ENCODE measurements around the gene RPL29.
A peak's percentile ranks its signal among the peaks of the same experiment; 100 is the strongest.

RPL29 gene

DNA sequence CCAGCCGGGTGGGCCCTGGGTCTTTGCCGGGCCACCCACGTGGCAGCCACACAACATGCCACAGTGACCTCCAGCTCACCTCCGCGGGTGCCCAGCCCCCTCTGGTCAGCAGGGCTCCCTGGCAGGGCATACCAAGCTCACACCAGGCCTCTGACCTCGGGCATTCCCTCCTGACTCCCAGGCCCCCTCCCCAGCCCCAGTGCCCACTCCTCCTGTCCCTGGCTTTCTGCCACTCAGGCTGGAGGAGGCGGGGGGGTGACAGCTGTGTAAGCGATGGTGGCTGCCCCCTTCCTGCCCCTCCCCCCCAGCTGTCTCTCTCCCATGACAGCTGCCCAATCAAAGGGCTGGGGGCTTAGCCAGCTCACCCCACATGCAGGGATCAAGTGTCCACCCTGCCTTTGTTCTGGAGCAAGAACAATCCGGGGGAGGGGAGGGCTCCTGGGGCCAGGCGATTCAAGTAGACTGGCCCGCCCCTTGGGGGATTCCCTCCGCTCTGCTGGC, 31.7 kb downstream of the RPL29 start:
- no peak for DNase-seq (ENCODE audit: low spot score)

DNA sequence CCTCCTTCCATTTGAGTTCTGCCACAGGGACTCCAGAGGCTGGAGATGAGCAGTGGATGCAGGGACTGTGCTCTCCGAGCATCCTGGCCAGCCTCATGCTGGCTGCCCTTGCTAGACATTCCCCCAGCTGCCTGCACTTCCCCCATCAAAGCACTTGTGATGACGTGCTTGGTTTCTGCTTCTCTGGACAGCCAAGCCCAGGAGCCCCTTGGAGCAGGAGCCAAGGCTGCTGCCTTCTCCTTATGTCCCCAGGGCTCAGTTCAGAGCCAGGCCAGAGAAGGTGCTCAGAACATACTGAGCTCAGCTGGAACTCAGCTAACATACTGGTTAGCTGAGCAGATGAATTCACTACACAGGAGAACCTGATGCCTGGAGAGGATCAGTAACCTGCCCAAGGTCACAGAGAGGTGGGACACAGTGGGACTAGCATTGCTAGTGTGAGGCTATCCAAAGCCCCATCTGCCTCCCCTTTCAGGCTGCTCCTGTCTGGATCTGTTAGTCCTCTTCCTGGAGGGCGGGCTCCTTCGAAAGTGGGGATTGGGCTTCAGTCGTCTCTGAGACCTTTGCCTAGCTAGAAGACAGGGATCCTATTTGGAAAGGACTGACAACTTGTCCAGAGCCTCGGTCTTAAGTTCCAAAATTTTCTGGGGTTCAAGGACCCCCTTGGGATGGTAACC, 32.7 kb downstream of the RPL29 start:
- no peak for DNase-seq (ENCODE audit: low spot score)

DNA sequence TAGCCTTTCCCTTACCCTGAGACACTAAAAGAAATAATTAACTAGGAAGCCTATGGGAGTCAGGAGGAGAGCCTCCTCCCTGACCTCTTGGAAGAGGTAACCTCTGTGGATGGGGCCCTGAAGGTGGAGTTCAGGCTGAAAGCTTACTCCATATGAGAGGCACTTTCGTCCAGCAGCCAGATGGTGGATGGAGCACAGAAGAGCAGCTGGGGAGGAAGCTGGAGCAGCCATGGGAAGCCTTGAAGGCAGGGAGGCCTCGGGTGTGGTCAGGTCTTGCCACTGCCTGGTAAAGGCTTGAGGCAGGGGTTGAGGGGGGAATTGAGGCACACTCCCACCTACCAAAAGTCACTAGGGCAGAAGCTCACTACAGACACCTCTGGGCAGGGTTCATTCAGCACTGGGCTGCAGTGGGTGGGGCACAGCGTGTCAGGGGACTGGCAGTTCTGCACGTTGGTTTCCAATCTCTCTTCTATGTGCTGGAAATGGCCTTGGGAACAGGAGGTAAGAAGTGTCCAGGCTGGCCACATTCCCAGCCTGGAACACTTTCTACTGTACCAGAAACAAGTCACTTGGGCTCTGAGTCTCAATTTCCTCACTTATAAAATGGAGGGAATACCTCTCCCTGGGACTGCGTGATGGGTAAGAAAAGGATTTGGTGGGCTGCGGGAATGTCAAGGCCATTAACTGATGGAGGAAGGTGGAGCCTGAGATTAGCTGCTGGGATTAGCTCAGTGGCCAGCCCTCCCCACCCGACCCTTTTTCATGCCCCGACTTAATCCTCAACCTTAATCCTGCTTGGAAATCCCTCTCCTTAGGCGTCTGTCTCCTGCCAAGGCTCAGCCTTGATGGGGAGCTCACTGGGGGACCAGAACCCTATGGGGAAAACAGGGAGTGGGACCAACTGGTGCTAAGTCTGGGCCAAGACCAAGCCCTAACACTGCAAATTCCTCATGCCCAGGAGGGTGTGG, 33.8 kb downstream of the RPL29 start:
- DNase-seq (ENCODE audit: low spot score) = no peak

DNA sequence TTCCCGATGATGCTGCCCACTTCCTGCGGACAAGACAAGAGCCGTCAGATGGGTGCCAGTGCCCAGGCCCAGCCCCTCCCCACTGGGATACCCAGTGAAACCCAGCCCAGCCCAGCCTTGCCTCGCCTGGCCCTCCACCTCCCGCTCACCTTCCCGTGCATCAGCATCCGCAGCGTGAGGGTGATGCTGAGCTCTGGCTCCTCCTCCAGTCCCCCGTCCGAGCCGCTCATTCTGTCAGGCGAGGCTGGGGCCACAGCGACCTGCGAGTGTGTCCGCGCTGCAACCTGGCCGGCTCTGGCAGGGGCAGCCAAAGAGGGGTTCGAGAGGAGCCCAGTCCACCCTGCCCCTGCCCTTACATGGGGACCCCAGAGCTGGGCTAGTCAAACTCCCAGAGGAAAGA, 34.7 kb downstream of the RPL29 start:
- no peak for DNase-seq (ENCODE audit: low spot score)

DNA sequence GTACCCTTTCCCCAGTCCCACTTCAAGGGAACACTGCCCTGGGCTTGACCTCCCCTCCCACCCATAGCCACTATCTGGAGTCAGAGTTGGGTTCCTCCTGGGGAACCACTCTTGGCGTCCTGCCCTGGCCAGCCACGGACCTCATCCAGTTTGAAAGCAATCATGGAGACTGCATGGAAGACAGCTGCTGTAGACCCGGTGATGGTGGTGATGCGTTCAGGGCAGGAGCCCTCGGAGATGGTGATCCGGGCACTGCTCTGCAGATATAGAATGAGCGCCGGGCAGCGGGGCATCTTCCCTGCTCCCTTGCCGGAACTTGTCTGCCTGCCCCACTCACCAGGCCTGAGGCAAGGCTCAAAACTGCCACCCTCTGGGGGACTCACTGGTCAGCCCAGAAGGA, 35.3 kb downstream of the RPL29 start:
- DNase-seq (ENCODE audit: low spot score) = no peak

DNA sequence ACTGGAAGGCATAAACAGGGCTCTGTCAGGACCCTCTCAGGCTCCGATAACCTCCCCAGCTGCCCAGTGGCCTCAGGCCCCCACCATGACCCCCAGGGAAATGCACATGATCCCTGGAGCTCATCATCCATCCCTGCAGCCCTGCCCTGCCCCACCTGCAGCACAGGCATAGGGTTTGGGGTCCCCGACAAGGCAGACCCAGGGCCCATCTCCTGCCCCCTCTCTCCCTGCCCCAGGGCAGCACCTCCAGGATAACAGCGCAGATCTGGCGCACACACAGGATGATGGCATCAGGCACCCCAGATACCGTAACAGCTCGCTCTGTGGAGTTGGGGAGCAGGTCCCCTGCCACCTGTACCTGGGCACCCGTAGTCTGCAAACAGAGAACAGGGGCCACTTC, 36.0 kb downstream of the RPL29 start:
- no peak for DNase-seq (ENCODE audit: low spot score)

DNA sequence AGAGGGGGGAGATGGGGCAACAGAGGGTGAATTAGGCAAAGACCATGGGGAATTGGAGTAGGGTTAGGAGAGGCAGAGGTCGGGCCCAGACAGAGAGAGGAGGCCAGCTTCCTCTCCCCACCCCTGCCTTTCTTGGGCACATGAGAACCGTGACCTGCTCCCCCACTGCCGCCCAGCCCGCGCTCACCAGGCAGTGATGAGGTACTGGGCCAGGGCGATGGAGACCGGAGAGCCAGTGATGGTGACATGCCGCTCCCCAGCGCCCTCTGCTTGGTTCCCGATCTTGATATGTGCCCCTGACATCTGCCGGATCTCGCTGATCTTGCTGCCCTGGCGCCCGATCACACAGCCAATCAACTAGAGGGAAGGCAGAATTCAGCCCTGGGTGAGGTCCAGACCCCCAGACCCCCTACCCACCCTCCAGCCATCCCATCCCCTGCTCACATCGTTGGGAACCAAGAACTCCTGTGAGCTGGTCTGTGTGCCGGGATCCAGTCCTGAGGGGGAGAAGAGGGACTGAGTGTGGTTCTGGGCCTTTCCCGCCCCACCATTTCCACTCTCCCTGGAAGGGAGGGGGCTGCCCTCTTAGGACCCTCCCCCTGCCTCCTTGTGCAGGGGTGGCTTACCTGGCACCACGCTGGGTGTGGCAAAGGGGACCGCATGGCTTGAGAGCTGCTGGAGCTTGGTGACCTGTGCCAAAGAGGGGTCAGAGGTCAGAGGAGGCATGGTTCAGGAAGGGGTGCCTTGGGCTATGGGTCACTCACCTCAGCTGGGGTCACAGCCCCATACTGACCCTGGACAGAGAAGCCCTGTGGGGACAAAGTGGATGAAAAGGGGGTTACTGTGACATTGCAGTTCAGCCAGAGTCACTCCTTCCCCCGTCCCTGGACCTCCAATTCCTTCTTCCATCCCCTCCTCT, 36.8 kb downstream of the RPL29 start:
- DNase-seq (ENCODE audit: low spot score) = no peak

DNA sequence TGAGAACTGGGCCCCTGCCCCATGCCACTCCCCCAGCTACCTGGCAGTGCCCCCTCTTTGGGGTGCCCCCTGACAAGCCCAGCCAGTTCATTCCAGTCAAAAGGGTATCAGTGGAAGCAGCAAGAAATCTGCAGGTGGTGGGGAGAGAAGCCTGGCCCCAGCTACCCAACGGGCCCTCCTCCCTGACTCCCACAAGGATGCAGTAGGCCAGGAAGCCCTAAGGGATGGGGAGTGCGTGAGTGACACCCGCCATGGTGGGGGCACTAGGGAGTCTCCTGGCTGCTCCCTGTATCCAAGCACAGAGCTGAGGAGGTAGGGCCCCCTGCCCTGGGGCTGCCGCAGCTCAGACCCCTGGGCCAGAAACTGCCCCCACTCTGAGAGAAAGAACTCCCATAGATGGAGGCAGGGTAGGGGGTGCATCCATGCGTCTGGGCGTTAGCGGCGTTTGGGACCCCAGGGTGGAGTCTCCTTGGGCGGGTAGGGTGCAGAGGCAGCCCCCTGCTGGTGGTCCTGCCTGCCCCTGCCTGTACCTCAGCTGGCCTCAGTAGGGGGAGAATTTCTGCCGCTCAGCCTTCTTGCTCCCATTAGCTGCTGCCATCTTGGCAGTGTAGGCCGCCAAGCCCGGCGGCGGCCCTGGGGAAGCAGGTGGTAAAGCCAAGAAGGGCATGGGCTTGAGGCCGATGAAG, 38.0 kb downstream of the RPL29 start:
- DNase-seq (ENCODE audit: low spot score) = no peak

DNA sequence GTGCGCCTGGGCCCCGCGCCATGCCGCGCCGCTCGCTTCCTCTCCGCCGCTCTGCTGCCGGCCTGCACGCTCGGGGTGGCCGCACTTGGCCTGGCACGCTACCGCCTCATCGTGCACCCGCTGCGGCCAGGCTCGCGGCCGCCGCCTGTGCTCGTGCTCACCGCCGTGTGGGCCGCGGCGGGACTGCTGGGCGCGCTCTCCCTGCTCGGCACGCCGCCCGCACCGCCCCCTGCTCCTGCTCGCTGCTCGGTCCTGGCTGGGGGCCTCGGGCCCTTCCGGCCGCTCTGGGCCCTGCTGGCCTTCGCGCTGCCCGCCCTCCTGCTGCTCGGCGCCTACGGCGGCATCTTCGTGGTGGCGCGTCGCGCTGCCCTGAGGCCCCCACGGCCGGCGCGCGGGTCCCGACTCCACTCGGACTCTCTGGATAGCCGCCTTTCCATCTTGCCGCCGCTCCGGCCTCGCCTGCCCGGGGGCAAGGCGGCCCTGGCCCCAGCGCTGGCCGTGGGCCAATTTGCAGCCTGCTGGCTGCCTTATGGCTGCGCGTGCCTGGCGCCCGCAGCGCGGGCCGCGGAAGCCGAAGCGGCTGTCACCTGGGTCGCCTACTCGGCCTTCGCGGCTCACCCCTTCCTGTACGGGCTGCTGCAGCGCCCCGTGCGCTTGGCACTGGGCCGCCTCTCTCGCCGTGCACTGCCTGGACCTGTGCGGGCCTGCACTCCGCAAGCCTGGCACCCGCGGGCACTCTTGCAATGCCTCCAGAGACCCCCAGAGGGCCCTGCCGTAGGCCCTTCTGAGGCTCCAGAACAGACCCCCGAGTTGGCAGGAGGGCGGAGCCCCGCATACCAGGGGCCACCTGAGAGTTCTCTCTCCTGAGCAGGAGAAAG, 39.6 kb downstream of the RPL29 start:
- DNase-seq (ENCODE audit: low spot score) = peak; percentile 75

DNA sequence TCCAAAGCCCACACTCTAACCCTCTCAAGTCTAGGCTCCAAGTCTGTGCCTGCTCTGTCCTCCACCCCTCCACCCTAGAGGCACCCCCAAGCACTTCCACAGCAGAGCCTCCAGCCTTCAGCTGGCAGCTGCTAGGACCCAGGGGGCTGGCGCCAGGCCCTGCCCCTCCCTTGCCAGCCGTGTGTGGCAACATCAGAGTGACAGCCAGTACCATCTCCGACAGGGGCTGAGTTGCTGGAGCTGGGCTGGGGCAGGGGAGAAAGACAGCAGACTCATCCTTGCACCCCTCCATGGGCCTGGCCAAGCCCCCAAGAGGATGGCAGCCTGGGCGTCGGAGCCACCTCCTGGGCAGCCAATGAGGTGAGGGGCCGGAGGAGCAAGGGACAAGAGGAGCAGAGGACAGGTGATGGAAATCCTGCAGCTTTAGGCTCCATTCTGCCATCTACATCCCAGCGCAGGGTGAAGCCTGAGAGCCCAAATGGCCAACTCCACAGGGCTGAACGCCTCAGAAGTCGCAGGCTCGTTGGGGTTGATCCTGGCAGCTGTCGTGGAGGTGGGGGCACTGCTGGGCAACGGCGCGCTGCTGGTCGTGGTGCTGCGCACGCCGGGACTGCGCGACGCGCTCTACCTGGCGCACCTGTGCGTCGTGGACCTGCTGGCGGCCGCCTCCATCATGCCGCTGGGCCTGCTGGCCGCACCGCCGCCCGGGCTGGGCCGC, 40.4 kb downstream of the RPL29 start, which contains the start of gene GPR62:
TSS of gene GPR62 (plus strand) at position 207 of the 718 bp plus-strand sequence. CDS start at position 479, 272 bp downstream.
- DNase-seq (ENCODE audit: low spot score) = no peak

DNA sequence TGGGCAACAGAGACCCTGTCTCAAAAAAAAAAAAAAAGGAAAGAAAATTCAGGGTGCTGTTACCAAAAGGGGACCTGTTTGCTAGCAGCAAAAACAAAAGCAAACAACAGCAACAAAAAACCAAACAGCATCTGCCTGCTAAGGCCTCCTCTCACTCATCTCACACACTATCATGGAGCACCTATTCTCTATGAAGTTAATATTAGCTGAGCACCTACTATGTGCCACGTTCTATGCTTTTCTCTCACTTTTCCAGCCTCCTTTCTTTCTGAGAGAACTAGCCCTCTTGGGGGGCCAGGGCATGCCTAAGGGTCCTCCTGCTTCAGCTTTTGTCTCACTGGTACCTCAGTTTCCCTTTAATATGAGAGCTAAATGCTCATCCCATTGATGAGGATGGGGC, 41.0 kb downstream of the RPL29 start:
- no peak for DNase-seq (ENCODE audit: low spot score)

DNA sequence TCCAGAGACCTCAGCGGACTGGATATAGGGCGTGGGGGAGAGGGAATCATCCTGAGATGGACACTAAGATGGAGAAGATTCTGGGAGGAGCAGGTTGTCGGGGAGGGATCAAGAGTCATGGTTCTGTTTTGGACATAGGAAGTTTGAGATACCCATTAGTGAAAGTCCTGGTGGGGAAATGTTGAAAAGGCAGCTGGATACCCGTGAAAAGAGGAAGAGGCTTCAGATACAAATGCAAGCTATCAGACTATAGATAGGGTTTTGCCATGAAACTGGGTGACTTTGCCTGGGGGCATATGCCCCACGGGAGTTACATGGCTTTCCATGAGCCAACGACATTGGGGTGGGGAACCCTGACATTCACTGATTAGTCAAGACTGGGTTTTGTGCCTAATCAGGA, 41.6 kb downstream of the RPL29 start:
- DNase-seq (ENCODE audit: low spot score) = no peak

DNA sequence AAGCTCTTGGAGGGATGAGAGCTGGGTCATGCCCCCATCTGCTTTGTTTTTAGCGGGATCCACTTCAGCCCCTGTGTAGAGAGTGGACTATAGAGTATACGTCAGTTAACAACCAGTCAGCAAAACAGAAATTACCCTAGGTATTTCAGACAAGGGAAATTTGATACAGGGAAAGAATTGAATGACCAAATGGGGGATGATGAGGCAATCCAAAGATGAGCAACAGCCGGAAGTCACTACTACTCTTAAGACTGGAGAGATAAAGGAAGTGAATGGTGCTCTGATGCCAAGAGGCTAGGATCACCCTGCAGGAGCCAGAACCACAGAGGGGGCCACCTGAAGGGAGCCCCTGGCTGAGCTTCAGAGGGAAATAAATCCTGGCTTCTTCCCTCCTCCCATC, 42.2 kb downstream of the RPL29 start:
- peak; percentile 54 for DNase-seq (ENCODE audit: low spot score)

DNA sequence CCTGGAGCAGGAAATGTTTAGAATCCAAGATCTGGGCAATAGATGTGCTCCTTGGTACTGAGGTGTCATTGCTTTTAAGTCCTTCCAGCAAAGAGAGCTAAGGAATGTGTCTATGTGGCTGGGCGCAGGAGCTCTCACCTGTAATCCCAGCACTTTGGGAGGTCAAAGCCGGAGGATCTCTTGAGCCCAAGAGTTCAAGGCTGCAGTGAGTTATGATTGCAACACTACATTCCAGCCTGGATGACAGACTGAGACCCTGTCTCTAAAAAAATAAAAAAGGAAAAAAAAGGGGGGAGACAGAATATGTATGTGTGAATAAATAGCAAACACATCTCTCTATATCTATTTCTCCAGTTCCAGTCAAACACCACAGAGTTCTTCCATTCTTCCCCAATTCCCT, 44.8 kb downstream of the RPL29 start:
- DNase-seq (ENCODE audit: low spot score) = no peak

DNA sequence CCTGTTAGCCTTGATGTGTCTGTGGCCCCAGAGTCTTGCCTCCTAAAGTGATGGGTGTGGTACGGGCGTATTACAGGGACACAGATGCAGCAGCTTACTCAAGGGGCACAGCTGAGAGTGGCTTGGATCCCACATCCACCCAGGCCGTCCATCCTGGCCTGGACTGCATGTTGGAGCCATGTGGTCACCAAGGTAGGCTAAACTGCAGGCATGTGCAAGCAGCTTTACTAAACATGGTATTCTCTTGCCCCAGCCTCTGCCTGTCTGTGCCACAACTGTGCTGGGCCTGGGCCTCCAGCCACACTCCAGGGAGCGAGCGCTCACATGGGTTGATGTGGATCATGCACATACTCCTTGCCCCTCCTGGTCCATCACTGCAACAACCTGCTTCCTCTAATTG, 46.6 kb downstream of the RPL29 start:
- no peak for DNase-seq (ENCODE audit: low spot score)

DNA sequence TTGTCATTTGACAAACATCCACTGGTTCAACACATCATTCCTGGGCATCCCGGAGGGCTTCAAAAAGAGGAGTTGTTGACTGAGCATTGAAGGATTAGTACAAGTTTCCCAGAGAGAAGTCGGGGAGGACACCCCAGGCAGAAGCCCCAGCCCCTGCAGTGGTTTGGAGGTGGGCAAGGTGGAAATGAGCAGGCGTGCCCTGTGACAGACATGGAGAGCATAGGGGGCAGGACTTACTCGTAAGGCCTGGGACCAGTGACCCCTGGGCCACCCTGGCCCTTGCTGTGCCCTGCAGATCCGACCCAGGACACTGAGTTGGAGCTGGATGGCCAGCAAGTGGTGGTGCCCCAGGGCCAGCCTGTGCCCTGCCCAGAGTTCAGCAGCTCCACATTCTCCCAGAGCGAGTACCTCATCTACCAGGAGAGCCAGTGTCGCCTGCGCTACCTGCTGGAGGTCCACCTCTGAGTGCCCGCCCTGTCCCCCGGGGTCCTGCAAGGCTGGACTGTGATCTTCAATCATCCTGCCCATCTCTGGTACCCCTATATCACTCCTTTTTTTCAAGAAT, 47.6 kb downstream of the RPL29 start:
- DNase-seq (ENCODE audit: low spot score) = no peak

DNA sequence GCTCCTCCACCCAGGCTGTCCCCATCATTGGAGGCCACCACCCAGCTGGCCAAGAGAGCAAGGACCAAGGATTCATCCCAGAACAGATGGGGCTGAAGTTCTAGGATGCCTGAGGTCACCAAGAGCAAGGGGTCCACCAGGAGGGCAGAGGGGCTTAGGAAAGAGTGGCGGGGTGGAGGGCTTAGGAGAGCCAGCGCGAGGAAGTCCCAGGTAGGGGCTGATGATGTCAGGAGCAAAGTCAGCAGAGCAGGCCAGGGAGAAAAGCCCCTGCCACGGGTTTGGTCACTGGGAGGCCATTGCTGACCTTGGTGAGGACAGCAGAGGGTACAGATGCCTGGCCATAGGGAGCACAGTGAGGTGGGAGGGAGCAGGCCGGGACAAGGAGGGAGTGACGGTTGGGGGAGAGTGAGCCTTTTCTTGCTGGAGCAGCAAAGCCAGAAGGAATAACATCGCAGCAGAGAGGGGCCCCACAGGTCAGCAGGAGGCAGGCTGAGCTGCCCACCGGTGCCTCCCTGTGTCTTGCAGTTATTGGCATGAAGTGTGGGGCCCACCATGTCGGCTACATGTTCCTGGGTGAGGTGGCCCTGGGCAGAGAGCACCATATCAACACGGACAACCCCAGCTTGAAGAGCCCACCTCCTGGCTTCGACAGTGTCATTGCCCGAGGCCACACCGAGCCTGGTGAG, 48.3 kb downstream of the RPL29 start:
- no peak for DNase-seq (ENCODE audit: low spot score)

DNA sequence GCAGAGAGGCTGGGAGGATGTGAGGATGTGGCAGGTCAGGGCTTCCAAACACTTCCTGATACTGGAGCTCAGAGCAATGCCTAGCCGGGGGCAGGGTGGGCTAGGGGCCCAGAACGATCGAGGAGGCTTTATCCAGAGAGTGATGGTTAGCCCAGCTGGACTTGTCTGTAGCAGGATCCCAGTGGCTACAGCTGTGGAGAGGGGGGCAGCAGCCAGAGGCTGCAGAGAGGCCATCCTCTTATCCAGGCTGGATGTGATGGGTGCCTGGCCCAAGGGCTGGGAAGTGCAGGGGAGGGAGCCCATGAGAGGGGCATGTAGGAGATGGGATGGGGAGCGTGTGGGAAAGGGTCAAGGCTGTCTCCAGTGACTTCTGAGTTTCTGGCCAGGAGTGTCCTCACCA, 48.9 kb downstream of the RPL29 start:
- no peak for DNase-seq (ENCODE audit: low spot score)

Data from AG08396 (cell line).